Superior temporal gyrus (tissue), 1 donor: ENCODE measurements around the gene SETD1A.
"Not testable (repeated sequence)": the region's sequence is repeated elsewhere in the genome, so short reads cannot be mapped to it uniquely, and the experiment has no call there.

ENCODE experiments used
- DNase-seq: peaks from one replicate; pipeline ENCODE4 v3.0.0-alpha.2; 2016; ENCODE audit errors: extremely low spot score

SETD1A gene

DNA sequence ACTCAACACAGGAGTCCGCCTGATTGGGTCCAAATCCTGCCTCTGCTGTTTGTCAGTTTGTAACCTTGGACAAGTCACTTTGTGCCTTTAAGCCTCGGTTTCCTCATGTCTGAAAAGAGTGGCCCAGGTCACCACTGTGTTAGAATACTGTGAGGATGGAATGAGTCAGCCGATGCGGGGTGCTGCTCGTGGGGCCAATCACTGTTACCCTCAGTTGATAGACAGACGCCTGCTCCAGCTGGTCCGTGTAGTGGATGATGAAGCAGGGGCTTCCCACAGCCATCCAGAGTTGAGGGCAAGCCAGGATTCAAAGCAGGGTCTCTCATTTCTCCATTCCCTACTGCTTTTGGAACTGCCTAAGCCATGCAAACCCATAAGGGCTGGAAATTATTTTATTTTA lies 28.4 kb upstream of the SETD1A start:
- no peak for DNase-seq

DNA sequence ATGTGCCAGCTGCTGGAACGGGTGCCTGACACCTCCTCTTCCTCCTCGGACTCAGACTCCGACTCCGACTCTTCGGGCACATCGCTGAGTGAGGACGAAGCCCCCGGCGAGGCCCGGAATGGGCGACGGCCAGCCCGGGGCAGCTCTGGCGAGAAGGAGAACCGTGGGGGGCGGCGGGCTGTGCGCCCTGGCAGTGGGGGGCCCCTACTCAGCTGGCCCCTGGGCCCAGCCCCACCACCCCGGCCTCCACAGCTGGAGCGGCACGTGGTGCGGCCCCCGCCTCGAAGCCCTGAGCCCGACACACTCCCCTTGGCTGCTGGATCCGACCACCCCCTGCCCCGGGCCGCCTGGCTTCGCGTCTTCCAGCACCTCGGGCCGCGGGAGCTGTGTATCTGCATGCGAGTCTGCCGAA lies 27.4 kb upstream of the SETD1A start:
- no peak for DNase-seq

DNA sequence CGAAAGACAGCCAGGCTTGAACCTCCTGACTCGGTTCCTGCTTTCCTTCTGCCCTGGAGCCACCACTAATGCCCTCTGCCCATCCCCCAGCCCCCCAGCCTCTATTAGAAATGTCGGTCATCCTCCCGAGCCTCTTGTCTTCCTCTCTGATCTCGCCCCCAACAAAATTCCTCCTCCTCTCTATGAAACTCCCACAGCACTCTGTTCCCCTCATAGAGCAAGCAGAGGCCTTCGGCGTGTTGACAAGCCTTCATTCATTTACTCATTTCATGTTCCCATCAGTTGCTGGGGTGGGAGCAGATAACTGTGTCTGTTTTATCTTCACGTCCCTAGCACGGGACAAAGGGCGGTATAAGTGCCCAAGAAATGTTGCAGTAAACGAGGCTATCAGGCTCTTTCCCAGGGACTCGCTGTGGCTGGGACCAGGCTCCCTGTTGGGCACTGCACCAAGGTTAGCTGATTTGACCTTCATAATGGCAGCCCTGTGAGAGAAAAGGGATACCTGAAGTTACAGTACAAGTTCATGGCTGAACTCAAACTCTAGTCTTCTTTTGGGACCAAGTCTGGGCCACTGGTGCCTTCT lies 26.4 kb upstream of the SETD1A start:
- DNase-seq, result no peak

DNA sequence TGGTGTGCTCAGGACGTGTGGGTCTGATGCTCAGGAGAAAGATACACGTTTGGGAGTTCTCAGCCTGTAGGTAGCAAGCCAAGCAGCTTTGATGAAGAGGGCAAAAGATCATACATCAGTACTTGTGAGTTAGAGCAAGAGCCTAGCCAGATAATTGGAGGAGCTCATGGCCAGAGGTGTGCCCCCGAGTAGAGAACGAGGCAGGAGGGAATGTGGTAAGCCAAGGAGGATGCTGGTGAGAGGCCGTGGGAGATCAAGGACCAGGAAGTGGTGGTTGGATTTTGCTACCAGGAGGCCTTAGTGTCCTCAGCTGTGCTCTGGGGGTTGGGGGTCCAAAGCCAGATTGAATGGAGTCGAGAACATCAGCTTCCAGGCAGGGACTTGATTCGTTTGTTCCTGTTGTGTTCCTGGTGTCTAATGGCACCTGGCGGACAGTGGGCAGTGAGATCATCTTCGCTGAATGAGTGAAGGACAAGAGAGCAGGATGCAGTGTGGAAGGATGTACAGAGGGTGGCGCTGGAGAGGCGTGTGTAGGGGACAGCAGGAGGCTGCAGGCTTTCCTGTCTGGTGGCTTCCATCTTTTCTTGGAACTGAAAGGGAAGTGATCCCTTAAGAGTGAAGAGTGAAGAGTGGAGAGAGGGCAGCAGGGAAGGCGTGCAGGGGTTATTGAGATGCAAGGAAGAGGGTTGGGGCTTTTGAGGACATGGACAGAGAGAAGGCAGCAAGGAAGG lies 22.6 kb upstream of the SETD1A start:
- peak; percentile 52 for DNase-seq

DNA sequence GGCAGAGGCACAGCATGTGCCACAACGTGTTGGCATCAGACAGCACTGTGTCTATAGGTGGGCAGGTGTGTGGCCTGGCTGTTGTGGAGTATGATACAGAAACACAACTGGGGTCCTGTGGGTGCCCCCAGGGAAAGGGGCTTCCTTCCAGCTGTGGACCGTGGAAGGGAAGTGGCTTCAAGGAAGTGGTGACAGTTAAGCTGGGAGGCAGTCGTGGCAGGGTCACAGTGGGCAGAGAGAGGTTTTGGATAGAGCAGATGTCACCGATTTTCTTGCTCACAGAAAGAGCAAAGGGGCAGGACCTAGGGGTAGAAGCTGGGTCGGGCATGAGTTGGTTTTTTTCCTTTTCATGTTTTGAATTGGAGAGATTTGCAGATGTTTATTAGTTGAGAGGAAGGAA lies 19.9 kb upstream of the SETD1A start:
- DNase-seq, result no peak

DNA sequence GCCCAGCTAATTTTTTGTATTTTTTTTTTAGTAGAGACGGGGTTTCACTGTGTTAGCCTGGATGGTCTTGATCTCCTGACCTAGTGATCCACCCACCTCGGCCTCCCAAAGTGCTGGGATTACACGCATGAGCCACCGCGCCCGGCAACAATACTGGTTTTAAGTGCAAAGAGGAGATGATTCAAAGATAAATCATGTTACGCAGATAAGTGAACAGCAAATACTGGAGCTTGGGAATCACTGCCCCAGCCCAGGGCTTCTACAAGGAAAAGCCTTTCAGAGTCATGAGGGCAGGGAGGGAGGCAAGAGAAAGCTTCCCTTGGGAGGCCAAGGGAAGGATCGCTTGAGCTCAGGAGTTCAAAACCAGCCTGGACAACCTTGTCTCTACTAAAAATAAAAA lies 18.0 kb upstream of the SETD1A start:
- not testable (repeated sequence) for DNase-seq

DNA sequence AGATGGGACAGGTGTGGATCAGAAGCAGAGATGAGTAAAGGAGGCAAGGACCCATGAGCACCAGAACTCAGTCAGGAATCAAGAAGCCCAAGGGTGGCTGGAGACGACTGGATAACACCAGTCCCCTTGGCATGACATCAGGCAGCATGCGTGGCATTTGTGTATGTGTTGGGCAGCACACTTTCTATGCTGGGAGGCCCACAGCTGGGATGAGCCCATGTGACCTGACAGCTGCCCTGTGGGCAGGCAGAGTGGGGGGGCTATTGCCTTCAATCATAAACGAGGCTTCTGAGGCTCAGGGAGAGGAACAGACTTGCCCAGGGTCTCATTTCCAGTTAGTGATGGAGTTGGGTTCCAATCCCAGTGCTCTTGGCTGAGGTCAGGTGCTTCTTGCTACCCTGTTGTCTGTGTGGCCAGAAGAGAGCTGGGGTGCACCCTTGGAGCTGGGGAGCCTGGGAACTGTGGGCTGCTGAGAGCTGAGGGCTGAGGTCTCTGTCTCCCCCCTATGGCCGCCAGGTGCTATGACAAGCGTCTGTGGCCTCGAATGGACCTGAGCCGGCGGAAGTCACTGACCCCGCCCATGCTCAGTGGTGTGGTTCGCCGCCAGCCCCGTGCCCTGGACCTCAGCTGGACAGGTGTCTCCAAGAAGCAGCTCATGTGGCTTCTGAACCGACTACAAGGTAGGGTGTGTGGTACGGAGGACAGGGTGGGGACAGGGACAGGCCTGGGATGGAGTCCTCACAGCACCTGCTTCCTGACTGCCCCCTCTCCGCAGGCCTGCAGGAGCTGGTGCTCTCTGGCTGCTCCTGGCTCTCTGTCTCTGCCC lies 15.7 kb upstream of the SETD1A start:
- peak; percentile 61 for DNase-seq

DNA sequence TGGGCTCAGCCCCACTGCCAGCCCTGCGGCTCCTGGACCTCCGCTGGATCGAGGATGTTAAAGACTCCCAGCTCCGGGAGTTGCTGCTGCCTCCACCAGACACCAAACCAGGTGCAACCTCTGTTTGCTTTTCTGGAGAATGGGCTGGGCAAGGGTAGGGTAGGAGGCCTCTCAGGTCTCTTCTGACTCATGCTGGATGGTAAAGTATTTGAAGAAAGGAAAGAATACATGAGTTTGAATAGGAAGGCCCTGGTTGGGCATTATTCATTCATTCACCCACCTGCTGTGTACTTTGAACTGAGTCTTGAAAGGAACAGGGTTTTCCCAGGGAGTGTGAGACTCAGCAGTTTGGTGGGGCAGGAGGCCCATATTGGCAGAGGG lies 15.1 kb upstream of the SETD1A start:
- no peak for DNase-seq

DNA sequence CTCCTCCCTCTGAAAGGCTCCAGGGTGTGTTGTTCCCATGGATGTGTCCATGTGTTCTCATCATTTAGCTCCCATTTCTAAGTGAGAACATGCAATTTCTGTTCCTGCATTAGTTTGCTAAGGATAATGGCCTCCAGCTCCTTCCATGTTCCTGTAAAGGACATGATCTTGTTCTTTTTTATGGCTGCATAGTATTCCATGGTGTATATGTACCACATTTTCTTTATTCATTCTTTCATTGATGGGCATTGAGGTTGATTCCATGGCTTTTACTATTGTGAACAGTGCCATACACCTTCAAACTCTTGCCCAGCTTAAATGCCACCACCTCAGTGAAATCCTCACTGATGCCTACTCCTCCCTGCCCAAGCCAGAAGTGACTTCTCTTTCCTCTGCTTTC lies 13.2 kb upstream of the SETD1A start:
- DNase-seq, result no peak

DNA sequence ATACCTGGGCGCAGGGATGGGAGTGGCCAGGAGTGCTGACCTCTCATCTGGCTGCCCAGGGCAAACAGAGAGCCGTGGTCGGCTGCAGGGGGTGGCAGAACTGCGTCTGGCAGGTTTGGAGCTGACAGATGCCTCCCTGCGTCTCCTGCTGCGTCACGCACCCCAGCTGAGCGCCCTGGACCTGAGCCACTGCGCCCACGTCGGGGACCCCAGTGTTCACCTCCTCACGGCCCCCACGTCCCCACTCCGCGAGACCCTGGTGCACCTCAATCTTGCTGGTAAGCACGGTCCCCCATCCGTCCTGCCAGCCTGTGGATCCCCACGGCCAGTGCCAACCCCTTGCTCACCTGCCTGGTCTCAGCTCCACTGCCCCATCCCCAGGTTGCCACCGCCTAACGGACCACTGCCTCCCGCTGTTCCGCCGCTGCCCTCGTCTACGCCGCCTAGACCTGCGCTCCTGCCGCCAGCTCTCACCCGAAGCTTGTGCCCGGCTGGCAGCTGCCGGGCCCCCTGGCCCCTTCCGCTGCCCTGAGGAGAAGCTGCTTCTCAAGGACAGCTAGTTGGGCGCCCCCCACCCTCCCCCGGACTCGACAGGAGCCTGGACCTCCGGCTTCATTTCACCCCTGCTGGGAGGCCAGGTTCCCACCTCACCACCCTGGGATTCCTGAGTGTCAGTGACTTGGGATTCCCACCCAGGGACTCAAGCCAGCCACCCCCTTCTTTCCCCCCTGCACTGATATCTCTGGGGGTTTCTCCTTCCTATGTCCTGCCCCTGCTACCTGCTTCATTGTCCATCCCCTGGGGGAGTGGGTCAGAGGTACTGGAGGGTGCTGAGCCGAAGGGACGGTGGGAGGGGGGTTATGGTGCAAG lies 10.6 kb upstream of the SETD1A start:
- no peak for DNase-seq

DNA sequence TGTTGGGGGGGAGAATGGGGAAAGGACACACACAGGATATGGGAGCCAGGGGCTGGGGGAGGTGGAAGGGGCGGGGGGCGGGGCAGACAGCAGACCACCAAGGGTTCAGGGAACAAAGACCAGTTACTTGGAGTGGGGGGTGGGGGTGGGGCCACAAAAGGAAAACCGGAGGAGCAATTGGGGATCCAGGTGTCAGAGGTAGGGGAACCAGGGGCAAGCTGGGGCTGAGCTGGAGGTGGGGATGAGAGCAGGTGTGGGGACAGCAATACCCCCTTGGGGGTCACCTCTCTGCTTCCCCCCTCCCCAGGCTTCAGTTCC lies 10.1 kb upstream of the SETD1A start:
- DNase-seq, result no peak

DNA sequence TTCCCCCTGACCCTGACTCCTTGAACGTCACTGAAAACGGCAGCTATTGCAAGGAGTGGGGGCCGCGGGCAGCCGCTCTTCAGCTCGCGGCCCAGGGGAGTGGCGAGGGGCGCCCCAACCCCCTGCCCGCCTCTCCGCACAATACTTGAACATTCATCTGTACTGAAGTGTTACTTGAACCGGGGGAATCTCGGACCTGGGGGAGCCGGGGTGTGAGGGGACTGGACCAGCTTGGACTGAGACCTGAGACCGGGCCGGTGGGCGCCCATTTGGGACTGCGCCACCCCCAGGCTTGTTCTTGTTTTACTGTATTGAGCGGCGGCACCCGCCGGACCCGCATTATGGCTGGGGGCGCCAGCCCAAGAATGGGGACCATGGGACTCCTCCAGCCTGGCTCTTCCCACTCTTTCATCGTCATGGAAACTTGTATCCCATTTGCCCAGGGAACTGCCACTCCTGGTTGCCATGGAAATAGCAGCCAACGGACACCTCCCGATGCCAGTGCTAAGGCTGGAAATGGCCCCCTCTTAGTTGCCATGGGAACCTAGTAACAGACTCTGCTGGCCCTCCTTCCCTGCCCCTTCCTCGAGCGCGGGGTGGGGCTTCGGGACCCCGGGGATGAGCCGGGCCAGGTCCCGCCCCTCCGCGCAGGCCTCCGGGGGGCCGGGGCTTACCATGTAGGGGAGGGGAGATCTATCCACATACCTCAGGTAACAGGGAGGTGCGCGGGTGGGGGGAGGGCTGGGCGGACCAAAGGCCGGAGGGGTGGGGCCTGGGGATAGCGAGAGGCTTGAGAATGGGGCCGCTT lies 9.5 kb upstream of the SETD1A start:
- DNase-seq, result peak; percentile 97

DNA sequence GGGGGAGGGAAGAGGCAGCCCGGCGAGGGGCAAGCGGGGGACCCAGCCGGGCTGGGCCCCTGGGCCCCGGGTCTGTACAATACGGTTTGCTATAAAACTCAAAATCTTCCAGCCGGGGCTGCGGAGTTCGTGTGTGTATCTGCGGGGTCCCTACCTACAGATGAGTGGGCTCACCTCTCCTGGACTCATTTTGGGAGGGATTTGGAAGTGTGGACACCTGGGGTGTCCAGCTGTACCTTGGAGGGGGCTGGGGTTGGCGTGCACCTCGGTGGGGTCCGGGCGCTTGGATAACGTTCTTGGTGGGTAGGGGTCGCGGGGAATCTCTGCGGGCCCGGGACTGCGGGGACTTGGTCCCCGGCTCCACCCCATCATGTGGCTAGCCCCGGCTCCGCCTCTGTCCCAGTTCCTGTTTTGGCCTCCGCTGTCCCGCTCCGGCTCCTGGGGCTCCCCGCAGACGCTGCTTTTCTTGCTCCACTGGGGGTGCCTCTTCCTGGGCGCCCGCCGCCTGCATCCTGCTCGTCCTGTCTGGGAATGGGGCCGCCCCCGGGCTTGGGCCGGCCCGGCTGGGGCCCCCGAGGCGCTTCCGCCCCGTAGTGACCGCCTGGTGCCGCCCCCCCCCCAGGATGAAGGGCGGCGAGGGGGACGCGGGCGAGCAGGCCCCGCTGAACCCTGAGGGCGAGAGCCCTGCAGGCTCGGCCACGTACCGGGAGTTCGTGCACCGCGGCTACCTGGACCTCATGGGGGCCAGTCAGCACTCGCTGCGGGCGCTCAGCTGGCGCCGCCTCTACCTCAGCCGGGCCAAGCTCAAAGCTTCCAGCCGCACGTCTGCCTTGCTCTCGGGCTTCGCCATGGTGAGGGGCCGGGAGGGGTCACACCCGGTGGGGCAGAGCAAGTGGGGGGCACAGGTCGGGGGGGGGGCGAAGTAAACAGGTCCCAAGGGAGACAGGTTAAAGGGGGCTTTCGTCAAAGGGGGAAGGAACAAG lies 8.6 kb upstream of the SETD1A start, which contains the start of gene ORAI3:
Gene ORAI3, plus strand, starts transcription at position 402 of the 983 bp plus-strand sequence. Its CDS starts 222 bp downstream, at position 624.
- DNase-seq, result peak; percentile 59

DNA sequence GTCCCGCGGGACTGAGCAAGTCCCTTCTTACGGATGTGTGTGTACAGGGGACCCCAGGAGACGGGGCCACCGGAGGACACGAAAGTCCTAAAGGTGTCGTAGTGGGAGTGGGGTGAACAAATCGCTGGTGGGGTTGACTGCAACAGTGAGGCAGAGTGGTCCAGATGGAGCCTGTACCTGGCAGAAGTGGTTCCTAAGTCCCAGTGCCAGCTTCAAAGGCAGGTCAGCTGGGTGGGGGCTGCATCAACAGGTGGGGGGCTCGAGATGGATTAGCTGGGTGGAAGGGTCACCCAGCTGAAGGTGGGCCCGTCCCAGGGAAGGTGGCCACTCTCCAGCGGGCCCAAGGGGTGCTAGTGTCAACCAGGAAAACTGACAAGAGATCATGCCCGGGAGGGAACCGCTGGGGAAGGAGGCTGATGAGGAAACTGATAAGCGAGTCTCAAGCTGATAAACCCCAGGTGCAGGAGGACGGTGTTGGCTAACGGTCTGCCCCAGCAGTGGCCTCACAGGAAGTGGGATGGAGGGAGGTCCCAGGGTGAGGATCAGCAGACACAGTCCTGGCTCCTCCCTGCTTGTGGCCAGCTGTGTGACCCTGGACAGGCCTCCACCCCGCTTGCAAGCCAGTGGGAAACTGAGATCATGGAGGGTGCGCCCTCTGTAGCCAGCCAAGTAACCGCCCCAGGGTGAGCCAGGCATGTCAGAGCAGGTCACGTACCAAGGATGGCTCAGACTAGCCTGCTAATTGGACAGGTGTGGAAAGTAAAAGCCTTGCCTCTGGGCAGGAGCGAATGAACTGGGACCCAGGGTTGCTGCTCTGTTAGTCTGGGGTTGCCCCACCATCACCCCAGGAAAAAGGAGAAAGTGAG lies 7.7 kb upstream of the SETD1A start:
- no peak for DNase-seq

DNA sequence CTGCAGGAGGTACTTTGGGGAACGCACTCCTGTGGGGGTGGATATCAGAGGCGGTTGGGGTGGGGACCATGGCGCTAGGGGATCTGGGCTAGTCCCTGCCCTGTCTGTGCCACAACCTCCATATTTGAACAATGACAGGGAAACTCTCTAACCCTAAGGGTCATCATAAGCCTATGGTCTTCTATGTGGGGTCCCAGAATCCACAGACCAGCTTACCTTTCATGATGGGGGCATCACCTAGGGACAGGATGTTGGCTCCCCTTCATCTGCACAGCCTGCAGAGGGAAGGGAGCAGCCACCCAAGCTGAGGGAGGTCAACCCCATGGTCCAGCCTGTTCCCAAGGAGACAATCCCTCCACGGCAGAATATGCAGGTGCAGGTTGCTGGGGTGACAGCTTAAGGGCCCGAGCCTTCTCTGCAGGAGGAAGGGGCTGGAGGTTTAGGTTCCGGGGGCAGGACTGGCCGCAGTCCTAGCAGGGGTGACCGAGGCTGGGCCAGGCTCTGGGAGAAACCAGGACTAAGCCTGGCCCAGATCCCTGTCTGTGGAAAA lies 7.0 kb upstream of the SETD1A start:
- DNase-seq, result no peak

DNA sequence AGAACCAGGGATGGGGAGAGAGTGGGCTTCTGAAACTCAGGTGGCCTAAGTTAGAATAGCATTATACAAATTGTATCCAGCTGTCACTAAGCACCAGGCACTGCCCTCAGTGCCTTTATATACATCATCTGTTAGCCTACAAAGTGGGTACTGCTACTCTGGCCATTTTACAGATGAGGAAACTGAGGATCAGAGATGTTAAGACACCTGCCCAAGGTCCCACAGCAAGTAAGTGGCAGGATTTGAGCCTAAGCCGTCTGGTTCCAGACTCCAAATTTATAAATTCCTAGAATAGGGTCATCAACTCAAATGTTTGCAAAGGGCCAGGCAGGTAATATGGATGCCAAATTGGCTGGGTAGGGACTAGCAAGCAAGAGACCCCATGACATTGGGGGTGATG lies 6.4 kb upstream of the SETD1A start:
- no peak for DNase-seq

DNA sequence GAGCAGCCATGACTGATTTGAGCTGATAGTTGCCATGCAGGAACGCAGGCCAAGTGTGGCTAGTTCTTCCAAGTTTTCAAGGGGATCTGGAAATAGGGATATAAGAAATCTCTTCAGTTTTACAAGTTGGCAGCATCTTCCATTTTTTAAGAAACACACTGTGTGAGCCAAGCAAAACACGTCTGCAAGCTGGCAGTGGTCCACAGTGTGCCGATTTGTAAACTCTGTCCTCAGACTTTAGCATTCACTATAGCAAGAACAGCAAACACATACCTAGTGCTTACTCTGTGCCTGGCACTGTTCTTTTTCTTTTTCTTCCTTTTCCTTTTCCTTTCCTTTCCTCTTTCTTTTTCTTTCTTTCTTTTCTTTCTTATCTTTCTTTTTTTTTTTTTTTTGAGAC lies 5.8 kb upstream of the SETD1A start:
- no peak for DNase-seq

DNA sequence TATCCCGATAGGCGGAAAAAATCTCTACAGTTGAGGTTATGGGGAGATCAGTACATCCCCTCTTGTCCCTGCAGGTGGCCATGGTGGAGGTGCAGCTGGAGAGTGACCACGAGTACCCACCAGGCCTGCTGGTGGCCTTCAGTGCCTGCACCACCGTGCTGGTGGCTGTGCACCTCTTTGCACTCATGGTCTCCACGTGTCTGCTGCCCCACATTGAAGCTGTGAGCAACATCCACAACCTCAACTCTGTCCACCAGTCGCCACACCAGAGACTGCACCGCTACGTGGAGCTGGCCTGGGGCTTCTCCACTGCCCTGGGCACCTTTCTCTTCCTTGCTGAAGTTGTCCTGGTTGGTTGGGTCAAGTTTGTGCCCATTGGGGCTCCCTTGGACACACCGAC lies 4.4 kb upstream of the SETD1A start:
- DNase-seq, result no peak
